Esophagus muscularis mucosa (tissue), 4 donors: ENCODE data around the gene IL17F. TPM values are rescaled to one million over a fixed set of nuclear protein-coding genes. Genes with fewer than 3 reads are reported as not detected.

Experiments used
- DNase-seq: peaks from one replicate; pipeline ENCODE4 v3.0.0-alpha.2; 2017; ENCODE audit errors: extremely low spot score
- H3K27ac ChIP-seq, 4 donors: fragments of 200-600 bp; sonication (generic); replicated peaks in 1 of 4; 1 replicate in 3 of 4; 2 replicates in 1 of 4; pipeline ENCODE4 v1.5.1; 2016 to 2019; ENCODE audit warnings: mild to moderate bottlenecking in 1 of 4
- H3K27me3 ChIP-seq, 4 donors: fragments of 200-600 bp; sonication (generic); one replicate each; pipeline versions ENCODE4 v1.5.1 to v1.6.0; 2016 to 2019
- H3K36me3 ChIP-seq, 4 donors: fragments of 200-600 bp; sonication (generic); one replicate each; pipeline ENCODE4 v1.5.1; 2016 to 2019
- H3K4me1 ChIP-seq, 4 donors: fragments of 200-600 bp; sonication (generic); one replicate each; pipeline ENCODE4 v1.5.1; 2016 to 2019
- H3K4me3 ChIP-seq, 4 donors: fragments of 200-600 bp; sonication (generic); 1 replicate in 2 of 4; 2 replicates in 2 of 4; pipeline ENCODE4 v1.5.1; 2016 to 2019; ENCODE audit warnings: mild to moderate bottlenecking in 4 of 4, moderate library complexity in 1 of 4
- H3K9me3 ChIP-seq, 4 donors: fragments of 200-600 bp; sonication (generic); 1 replicate in 3 of 4; 2 replicates in 1 of 4; pipeline ENCODE4 v1.5.1; 2016 to 2019
- EP300 ChIP-seq: sonication (generic); formaldehyde crosslinking; IDR thresholded peaks from one replicate; pipeline ENCODE4 v1.6.1; 2017; ENCODE audit warnings: antibody characterized with exemption
- POLR2A ChIP-seq: fragments of 450-650 bp; IDR thresholded peaks from one replicate; pipeline ENCODE4 v1.6.1; 2017; ENCODE audit warnings: antibody characterized with exemption, moderate library complexity, mild to moderate bottlenecking, low read depth
- POLR2AphosphoS5 ChIP-seq, 2 donors: sonication (generic); formaldehyde crosslinking; IDR thresholded peaks; one replicate each; pipeline ENCODE4 v1.6.1; 2017; ENCODE audit warnings: antibody characterized with exemption in 2 of 2
- WGBS: methylation state at CpG from one replicate; pipeline ENCODE4 v1.1.5; 2018; 5-methylcytosine and 5-hydroxymethylcytosine counted together
- intact Hi-C: fragments of 100-400 bp; cut with DNase I; formaldehyde crosslinking; loops from one replicate; pipeline ENCODE4 v1.15.1; 2023
- total RNA-seq, 4 donors: library from RNA; depleted of rRNA; stranded (reverse); fragments of >200 nt; gene quantifications; one replicate each; pipeline versions ENCODE4 v1.1.0 to v1.2.1, GENCODE V29; 2016
- TF ChIP-seq, protein P1 (sequence below), 3 experiments: fragments of 200-600 bp in 2 of 3; fragments of 450-650 bp in 1 of 3; sonication (generic) in 2 of 3; IDR thresholded peaks; one replicate each; pipeline ENCODE4 v1.5.1; 2017 to 2019; ENCODE audit warnings: antibody characterized with exemption in 3 of 3, mild to moderate bottlenecking in 2 of 3, moderate library complexity in 1 of 3

The IL17F gene
- total RNA-seq, 4 donors from 2014 or later: not detected

DNA sequence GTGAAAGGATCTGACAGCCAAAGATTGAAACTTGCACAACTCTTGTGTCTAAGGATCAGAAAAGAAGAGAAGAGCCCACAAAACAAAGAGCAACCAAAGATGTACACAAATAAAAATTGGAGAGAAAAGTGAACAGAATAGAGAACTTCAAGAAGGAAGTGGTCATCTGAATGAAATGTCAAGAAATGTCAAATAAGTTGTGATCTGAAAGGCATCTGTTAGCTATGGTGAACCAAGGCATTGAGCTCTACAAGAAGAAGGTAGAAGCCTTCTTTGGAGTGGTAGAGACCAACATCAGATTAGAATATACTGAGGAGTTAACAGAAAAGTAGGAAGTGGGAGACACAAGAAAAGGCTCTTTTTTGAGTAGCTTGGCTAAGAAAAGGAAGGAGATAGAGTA is 28.5 kb downstream of the IL17F start:
- TF ChIP-seq, protein P1, sequence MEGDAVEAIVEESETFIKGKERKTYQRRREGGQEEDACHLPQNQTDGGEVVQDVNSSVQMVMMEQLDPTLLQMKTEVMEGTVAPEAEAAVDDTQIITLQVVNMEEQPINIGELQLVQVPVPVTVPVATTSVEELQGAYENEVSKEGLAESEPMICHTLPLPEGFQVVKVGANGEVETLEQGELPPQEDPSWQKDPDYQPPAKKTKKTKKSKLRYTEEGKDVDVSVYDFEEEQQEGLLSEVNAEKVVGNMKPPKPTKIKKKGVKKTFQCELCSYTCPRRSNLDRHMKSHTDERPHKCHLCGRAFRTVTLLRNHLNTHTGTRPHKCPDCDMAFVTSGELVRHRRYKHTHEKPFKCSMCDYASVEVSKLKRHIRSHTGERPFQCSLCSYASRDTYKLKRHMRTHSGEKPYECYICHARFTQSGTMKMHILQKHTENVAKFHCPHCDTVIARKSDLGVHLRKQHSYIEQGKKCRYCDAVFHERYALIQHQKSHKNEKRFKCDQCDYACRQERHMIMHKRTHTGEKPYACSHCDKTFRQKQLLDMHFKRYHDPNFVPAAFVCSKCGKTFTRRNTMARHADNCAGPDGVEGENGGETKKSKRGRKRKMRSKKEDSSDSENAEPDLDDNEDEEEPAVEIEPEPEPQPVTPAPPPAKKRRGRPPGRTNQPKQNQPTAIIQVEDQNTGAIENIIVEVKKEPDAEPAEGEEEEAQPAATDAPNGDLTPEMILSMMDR (IDR thresholded peaks at IDR 0.05): no peak
- TF ChIP-seq EP300 (no peak), POLR2A (no peak), POLR2AphosphoS5 (IDR thresholded peaks at IDR 0.05) (no peak)
- Histone ChIP-seq H3K9me3 (no peaks in the 10 kb centered on the region), H3K4me1 (peaks cover 0 to 4% (median 0%) of the 10 kb centered on the region in 4 donors), H3K4me3 (no peak overlapping the region), H3K27ac (no peak overlapping the region), H3K27me3 (no peaks in the 10 kb centered on the region), H3K36me3 (no peaks in the 10 kb centered on the region)
- no peak for DNase-seq
- intact Hi-C loops: no loop called here

DNA sequence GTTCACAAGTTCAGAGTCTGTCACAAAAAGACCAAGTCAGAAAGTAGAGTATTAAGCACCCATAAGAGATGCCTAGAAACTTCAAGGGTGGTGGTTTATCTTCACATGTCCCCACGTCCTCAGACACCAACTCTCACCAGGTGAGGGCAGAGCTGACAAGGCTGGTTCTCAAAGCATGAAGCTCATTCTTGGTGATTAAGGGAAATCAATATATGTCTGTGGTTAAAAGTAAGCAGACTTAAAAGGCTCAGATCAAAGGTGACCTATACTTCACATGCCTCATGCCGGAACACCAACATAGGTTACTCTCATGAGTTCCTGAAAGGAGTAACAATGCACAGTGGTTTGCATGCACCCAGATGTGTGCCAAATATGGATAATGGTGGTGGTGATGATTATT is 31.2 kb downstream of the IL17F start:
- Histone ChIP-seq H3K4me1 (peaks cover 0 to 4% (median 0%) of the 10 kb centered on the region in 4 donors), H3K36me3 (no peaks in the 10 kb centered on the region), H3K4me3 (no peak overlapping the region), H3K9me3 (no peaks in the 10 kb centered on the region), H3K27me3 (no peaks in the 10 kb centered on the region), H3K27ac (no peak overlapping the region)
- WGBS: 79% methylated on average over 2 of the region's 2 CpGs
- TF ChIP-seq, protein P1 (IDR thresholded peaks at IDR 0.05): no peak
- TF ChIP-seq POLR2AphosphoS5 (IDR thresholded peaks at IDR 0.05) (no peak), EP300 (no peak), POLR2A (no peak)
- no peak for DNase-seq
- intact Hi-C loops: no loop called here

DNA sequence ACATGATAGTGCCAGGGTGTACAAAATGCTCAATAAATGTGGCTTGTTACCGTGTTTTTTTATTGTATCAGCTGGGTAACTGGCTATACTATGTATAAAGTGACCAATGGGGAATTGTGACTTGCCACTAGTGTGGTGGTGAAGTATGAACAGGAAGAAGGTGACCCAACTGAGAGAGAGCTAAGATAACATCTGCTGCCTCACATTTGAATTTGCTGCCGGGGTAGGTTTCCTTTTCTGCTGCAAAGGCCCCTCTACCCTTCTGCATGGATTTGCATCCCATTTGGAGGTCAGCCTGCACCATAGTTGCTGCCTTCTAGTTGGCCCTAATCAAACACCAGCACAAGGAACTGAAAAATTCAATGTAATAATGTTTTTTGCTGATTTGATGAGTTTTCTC is 34.1 kb downstream of the IL17F start:
- Histone ChIP-seq H3K9me3 (no peaks in the 10 kb centered on the region), H3K36me3 (no peaks in the 10 kb centered on the region), H3K4me1 (peaks cover 0 to 4% (median 0%) of the 10 kb centered on the region in 4 donors), H3K27ac (no peak overlapping the region), H3K4me3 (no peak overlapping the region), H3K27me3 (no peaks in the 10 kb centered on the region)
- no peak for TF ChIP-seq EP300
- TF ChIP-seq, protein P1 (IDR thresholded peaks at IDR 0.05): no peak
- no peak for TF ChIP-seq POLR2A
- no peak for TF ChIP-seq POLR2AphosphoS5 (IDR thresholded peaks at IDR 0.05)
- 74% methylated on average over 2 of the region's 2 CpGs for WGBS
- intact Hi-C loops: no loop called here
- DNase-seq: no peak

DNA sequence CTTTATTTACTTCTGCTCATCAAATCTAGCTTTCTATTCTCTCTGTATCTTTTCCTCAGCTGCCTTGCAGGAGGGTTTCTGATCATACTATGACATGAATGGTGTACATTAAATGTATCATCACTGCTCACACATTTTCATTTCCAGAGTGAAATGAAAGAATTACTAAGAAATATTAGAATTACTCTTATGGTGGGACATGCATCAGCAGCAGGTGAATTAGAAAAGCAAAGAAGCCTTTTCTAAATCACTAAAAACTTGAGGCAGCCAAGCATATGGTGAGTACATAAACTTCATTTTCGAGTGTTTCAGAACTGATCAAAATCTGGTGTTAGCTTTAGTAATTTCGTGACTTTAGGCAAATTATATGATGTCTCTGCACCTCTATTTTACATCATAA is 34.5 kb downstream of the IL17F start:
- no peak for TF ChIP-seq POLR2AphosphoS5 (IDR thresholded peaks at IDR 0.05)
- TF ChIP-seq, protein P1 (IDR thresholded peaks at IDR 0.05): no peak
- TF ChIP-seq EP300: no peak
- no peak for TF ChIP-seq POLR2A
- Histone ChIP-seq H3K27me3 (no peaks in the 10 kb centered on the region), H3K4me1 (peaks cover 0 to 4% (median 0%) of the 10 kb centered on the region in 4 donors), H3K9me3 (no peaks in the 10 kb centered on the region), H3K4me3 (no peak overlapping the region), H3K27ac (no peak overlapping the region), H3K36me3 (no peaks in the 10 kb centered on the region)
- no peak for DNase-seq
- intact Hi-C loops: no loop called here
- WGBS: 92% methylated on average over 2 of the region's 2 CpGs

DNA sequence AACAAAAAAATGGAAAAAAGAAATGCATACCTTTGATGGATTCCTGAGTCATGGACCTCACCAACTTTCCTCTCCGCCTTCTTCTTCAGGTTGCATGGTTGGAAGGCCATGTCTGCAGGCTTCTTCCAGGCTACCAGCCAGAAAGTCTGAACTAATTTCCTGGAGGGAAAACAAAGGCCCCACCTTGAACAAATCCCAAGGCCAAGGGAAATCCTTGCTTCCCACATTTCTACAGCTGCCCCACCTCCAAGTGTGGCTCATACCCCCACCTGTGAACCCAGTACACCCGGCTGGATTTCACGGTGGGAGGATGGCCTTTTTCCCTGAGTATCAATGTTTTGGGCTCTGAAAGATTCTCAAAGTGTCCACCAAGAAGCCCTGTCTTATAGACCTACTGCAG is 35.7 kb downstream of the IL17F start:
- intact Hi-C loops: no loop called here
- H3K27ac ChIP-seq: no peak overlapping the region
- WGBS: 71% methylated on average over 3 of the region's 3 CpGs
- no peaks in the 10 kb centered on the region for H3K36me3 ChIP-seq
- DNase-seq: no peak
- no peaks in the 10 kb centered on the region for H3K9me3 ChIP-seq
- H3K4me1 ChIP-seq: no peaks in the 10 kb centered on the region
- TF ChIP-seq EP300: no peak
- TF ChIP-seq POLR2A: no peak
- no peak for TF ChIP-seq POLR2AphosphoS5 (IDR thresholded peaks at IDR 0.05)
- TF ChIP-seq, protein P1 (IDR thresholded peaks at IDR 0.05): no peak
- H3K4me3 ChIP-seq: no peak overlapping the region
- H3K27me3 ChIP-seq: no peaks in the 10 kb centered on the region
